Measurements from ENCODE around the gene ALAS1. TPM values are rescaled to one million over a fixed set of nuclear protein-coding genes. Genes with fewer than 3 reads are reported as not detected.

ALAS1 gene
- total RNA-seq, 1 donor from 2014 or later, result 56.3 TPM

- H3K4me1 Mint-ChIP-seq (ENCODE audit: low read depth, unreplicated experiment), result peaks cover 8% of the 10 kb centered on the region
- Histone ChIP-seq H3K9ac (ENCODE audit: low read length) (no peak overlapping the region), H3K9me3 (ENCODE audit: insufficient read depth, low read depth, low read length) (no peaks in the 10 kb centered on the region), H3K27ac (ENCODE audit: low read depth, low read length) (no peak overlapping the region), H3K4me3 (ENCODE audit: insufficient read depth, low read depth, low read length) (no peak overlapping the region), H3K27me3 (ENCODE audit: insufficient read depth, low read length) (no peaks in the 10 kb centered on the region), H3K79me2 (ENCODE audit: insufficient read depth, low read length) (no peaks in the 10 kb centered on the region), H4K20me1 (ENCODE audit: insufficient read depth, low read length) (peaks cover 1% of the 10 kb centered on the region), H3K4me2 (ENCODE audit: low read length) (no peak overlapping the region), H3K4me1 (ENCODE audit: insufficient read depth, low read length) (peaks cover 17% of the 10 kb centered on the region), H2AFZ (ENCODE audit: low read depth, low read length) (no peak overlapping the region), H3K36me3 (ENCODE audit: insufficient read depth, low read length) (no peaks in the 10 kb centered on the region)
- peak overlapping the region; percentile 34 for H3K4me3 Mint-ChIP-seq (ENCODE audit: unreplicated experiment)
- H3K36me3 Mint-ChIP-seq (ENCODE audit: low read depth, unreplicated experiment), result peaks cover 9% of the 10 kb centered on the region
- H3K27me3 Mint-ChIP-seq (ENCODE audit: low read depth, unreplicated experiment), result peaks cover 9% of the 10 kb centered on the region
- no peak for FAIRE-seq
- H3K27ac Mint-ChIP-seq (ENCODE audit: unreplicated experiment), result no peak overlapping the region
- no peak for DNase-seq (ENCODE audit: low read depth)
- TF ChIP-seq EZH2 (IDR thresholded peaks at IDR 0.05; ENCODE audit: insufficient read depth, low read length), result no peak
- TF ChIP-seq CTCF (IDR thresholded peaks at IDR 0.05; ENCODE audit: insufficient read depth, low read depth, low read length), result no peak
- peaks cover 5% of the 10 kb centered on the region for H3K9me3 Mint-ChIP-seq (ENCODE audit: unreplicated experiment)
These were observed 23.8 kb downstream of the ALAS1 start for GRCh38 chr3:52221563-52222318.

DNA sequence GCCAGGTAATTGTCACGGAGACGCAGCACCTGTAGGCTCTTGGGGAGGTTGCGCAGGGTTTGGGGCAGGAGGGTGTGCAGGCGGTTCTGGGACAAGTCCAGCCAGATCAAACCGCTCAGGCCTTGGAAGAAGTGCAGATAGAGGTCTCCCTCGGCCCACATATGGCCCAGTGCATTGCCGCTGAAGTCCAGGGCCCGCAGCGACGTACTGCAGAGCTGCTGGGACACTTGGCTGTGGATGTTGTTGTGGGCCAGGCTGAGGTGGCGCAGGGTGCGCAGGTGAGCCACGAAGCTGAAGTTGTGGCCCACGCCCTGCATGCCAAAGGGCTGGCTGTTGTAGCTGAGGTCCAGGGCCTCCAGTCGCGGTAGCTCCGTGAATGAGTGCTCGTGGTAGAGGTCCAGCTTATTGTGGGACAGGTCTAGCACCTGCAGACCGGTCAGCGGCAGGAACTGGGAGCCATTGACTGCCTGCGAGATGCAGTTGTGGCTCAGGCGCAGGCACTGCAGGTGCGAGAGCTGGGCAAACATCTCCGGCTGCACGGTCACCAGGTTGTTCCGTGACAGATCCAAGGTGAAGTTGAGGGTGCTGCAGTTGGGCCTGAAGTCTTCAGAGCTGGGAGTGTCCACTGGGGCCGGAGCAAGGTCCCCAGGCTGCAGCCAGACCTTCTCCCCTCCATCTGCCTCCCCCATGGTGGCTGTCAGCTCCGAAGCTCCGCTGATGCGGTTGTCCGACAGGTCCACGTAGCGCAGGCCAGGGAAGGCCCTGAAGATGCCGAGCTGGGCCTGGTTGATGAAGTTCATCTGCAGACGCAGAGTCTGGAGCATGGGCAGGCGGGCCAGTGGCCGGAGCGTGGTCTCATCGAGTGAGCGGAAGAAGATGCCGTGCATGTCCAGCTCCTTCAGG is 24.6 kb downstream of the ALAS1 start:
- Mint-ChIP-seq H3K27me3 (ENCODE audit: low read depth, unreplicated experiment) (peaks cover 9% of the 10 kb centered on the region), H3K36me3 (ENCODE audit: low read depth, unreplicated experiment) (peaks cover 7% of the 10 kb centered on the region), H3K9me3 (ENCODE audit: unreplicated experiment) (peaks cover 6% of the 10 kb centered on the region), H3K27ac (ENCODE audit: unreplicated experiment) (peak overlapping the region; percentile 34), H3K4me1 (ENCODE audit: low read depth, unreplicated experiment) (no peaks in the 10 kb centered on the region), H3K4me3 (ENCODE audit: unreplicated experiment) (no peak overlapping the region)
- TF ChIP-seq CTCF (IDR thresholded peaks at IDR 0.05; ENCODE audit: insufficient read depth, low read depth, low read length) (no peak), EZH2 (IDR thresholded peaks at IDR 0.05; ENCODE audit: insufficient read depth, low read length) (no peak)
- H3K4me3 ChIP-seq (ENCODE audit: insufficient read depth, low read depth, low read length), result no peak overlapping the region
- H3K27ac ChIP-seq (ENCODE audit: low read depth, low read length), result no peak overlapping the region
- H3K4me2 ChIP-seq (ENCODE audit: low read length), result no peak overlapping the region
- H3K9me3 ChIP-seq (ENCODE audit: insufficient read depth, low read depth, low read length), result no peaks in the 10 kb centered on the region
- H3K27me3 ChIP-seq (ENCODE audit: insufficient read depth, low read length), result no peaks in the 10 kb centered on the region
- DNase-seq (ENCODE audit: low read depth) (no peak), FAIRE-seq (no peak)
- no peaks in the 10 kb centered on the region for H3K36me3 ChIP-seq (ENCODE audit: insufficient read depth, low read length)
- peaks cover 2% of the 10 kb centered on the region for H4K20me1 ChIP-seq (ENCODE audit: insufficient read depth, low read length)
- H2AFZ ChIP-seq (ENCODE audit: low read depth, low read length), result no peak overlapping the region
- H3K4me1 ChIP-seq (ENCODE audit: insufficient read depth, low read length), result peaks cover 9% of the 10 kb centered on the region
- no peak overlapping the region for H3K9ac ChIP-seq (ENCODE audit: low read length)
- no peaks in the 10 kb centered on the region for H3K79me2 ChIP-seq (ENCODE audit: insufficient read depth, low read length)
